ENCODE measurements around the gene ITGA6. TPM values are rescaled to one million over a fixed set of nuclear protein-coding genes. Genes with fewer than 3 reads are reported as not detected.

Gene ITGA6
- total RNA-seq (100 to 1,000 TPM in 1 of 2 donors, 10 to 100 TPM in 1; 95.2 to 113 TPM), polyA plus RNA-seq (ENCODE audit: insufficient read length in 2 of 2) (10 to 100 TPM; 58.2 to 82.5 TPM)
- long read RNA-seq, donor 1, full-length matches to known transcripts, result 7 of 23 reads
- long read RNA-seq, donor 1, partial matches to known transcripts, result 16 of 23 reads
- long read RNA-seq, donor 1, other reads (novel, unspliced or antisense), result 0 of 23 reads
- long read RNA-seq, donor 2, full-length matches to known transcripts, result 1 of 1 reads
- long read RNA-seq, donor 2, partial matches to known transcripts, result 0 of 1 reads
- long read RNA-seq, donor 2, other reads (novel, unspliced or antisense), result 0 of 1 reads
- long read RNA-seq, donor 3, full-length matches to known transcripts, result 5 of 5 reads
- long read RNA-seq, donor 3, partial matches to known transcripts, result 0 of 5 reads
- long read RNA-seq, donor 3, other reads (novel, unspliced or antisense), result 0 of 5 reads
- long read RNA-seq, donor 4, full-length matches to known transcripts, result 1 of 11 reads
- long read RNA-seq, donor 4, partial matches to known transcripts, result 10 of 11 reads
- long read RNA-seq, donor 4, other reads (novel, unspliced or antisense), result 0 of 11 reads

DNA sequence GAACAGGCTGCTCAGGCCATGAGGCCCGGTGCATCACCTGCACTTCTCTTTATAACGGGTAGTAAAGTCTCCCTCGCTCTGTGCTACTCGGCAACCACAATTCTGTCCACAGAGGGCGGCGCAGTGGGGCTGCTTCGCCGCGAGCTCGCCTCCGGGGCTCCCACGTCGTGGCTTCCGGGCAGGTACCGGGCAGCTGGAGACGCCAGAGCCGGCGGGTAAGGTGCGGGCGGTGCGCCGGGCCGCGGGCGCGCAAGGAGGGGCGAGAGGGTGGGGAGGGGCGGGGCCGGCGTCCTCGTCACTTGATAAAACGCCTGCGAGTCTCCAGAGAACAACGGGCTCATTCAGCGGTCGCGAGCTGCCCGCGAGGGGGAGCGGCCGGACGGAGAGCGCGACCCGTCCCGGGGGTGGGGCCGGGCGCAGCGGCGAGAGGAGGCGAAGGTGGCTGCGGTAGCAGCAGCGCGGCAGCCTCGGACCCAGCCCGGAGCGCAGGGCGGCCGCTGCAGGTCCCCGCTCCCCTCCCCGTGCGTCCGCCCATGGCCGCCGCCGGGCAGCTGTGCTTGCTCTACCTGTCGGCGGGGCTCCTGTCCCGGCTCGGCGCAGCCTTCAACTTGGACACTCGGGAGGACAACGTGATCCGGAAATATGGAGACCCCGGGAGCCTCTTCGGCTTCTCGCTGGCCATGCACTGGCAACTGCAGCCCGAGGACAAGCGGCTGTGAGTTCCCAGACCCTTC, at the start of gene ITGA6:
TSS of gene ITGA6 (plus strand) at position 331 of the 734 bp plus-strand sequence.
- under 1% methylated on average over 79 of the region's 79 CpGs for WGBS (ENCODE audit: insufficient coverage)
- Histone ChIP-seq H3K4me1 (ENCODE audit: control insufficient read depth, insufficient read depth, low read length) (peaks cover 15% of the 10 kb centered on the region), H3K27ac (ENCODE audit: low read depth, low read length) (peak within 1 kb of the TSS; percentile 78), H3K4me3 (ENCODE audit: low read depth, low read length) (peak within 1 kb of the TSS; percentile 72), H3K27me3 (ENCODE audit: control insufficient read depth, insufficient read depth, low read length) (peaks cover 16% of the 10 kb centered on the region), H3K9me3 (ENCODE audit: control insufficient read depth, insufficient read depth, low read length) (no peaks in the 10 kb centered on the region), H3K36me3 (ENCODE audit: control insufficient read depth, insufficient read depth, low read length) (no peaks in the 10 kb centered on the region)
- DNase-seq (ENCODE audit: low read depth in 4 of 6, low spot score in 6 of 6), result peak in 2 of 6 donors; percentile 84 to 87

DNA sequence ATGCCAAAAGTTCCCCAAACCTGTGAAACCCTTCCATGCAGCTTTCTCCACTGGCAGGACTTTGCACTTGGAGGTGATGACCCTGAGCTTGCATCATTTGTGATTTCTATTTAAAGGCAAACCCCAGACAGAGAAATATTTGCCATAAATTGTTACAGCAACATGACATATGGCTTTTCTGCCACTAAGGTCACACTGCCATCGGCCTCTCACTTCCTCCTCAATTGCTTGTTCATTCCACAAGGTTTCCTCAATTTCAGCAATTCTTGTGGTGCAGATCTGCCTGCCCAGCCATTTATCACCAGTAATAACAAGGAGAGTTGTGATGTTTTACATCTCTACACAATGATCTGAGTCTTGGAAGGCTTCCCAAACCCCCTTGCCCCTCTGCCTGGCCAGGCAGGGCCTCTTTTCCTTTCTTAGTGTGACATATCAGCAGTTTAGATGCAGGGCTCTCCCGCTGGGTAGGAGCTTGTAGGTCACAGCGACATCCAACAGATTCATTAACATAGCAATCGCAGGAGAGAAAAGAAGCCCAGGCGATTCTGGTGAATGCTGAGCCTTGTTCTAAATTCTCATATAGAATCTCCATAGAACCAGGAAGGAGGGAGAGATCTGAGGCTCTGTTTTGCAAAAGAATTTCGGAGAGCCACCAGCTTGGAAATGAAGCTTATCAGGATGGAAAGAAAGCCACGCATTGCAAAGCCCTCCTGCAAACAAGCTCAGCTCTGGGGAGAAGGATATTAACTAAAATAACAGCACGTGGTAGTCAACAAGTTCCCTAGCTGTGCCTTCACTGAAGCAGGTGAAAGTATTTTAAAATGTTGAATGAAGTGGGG, 46.7 kb upstream of the ITGA6 start:
- Histone ChIP-seq H3K27ac (ENCODE audit: low read depth, low read length) (peak overlapping the region; percentile 36), H3K36me3 (ENCODE audit: control insufficient read depth, insufficient read depth, low read length) (no peaks in the 10 kb centered on the region), H3K9me3 (ENCODE audit: control insufficient read depth, insufficient read depth, low read length) (no peaks in the 10 kb centered on the region), H3K4me1 (ENCODE audit: control insufficient read depth, insufficient read depth, low read length) (peaks cover 7% of the 10 kb centered on the region), H3K27me3 (ENCODE audit: control insufficient read depth, insufficient read depth, low read length) (no peaks in the 10 kb centered on the region), H3K4me3 (ENCODE audit: low read depth, low read length) (no peak overlapping the region)
- 4% methylated on average over 2 of the region's 8 CpGs for WGBS (ENCODE audit: insufficient coverage)
- peak in 2 of 6 donors; percentile 74 for DNase-seq (ENCODE audit: low read depth in 4 of 6, low spot score in 6 of 6)

DNA sequence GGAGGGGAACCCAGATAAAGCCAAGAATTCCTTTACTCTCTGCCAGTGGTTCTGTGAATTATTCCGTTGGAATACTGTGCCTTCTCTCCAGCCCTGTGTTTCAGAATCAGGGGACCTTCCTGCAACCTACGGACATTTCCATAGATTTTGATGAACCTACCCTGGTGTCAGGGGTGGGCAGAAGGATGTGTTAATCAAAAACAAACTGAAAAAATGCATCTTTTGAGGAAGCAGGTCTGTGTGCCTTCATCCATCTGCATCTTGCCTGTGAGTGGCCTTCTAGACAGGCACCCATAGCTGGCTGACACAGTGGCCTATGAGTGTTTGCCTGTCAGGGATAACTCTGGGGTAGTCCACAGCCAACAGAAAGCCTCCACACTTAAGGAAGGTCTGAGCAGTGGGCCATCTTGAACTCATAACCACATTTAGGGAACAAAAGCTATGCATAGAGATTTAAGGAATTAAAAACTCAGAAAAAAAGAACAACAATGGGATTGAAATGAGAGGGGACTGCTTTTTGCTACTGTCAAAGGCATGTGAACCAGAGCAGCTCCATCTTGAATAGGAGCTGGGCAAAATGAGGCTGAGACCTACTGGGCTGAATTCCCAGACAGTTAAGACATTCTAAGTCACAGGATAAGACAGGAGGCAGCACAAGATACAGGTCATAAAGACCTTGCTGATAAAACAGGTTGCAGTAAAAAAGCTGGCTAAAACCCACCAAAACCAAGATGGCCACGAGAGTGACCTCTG, 45.9 kb upstream of the ITGA6 start:
- H3K27ac ChIP-seq (ENCODE audit: low read depth, low read length), result peak overlapping the region; percentile 36
- no peak overlapping the region for H3K4me3 ChIP-seq (ENCODE audit: low read depth, low read length)
- no peak for DNase-seq (ENCODE audit: low read depth in 4 of 6, low spot score in 6 of 6)
- H3K4me1 ChIP-seq (ENCODE audit: control insufficient read depth, insufficient read depth, low read length), result peaks cover 7% of the 10 kb centered on the region
- no peaks in the 10 kb centered on the region for H3K36me3 ChIP-seq (ENCODE audit: control insufficient read depth, insufficient read depth, low read length)
- WGBS (ENCODE audit: insufficient coverage), result no CpG with 5 or more reads among the region's 3 CpGs
- H3K9me3 ChIP-seq (ENCODE audit: control insufficient read depth, insufficient read depth, low read length), result no peaks in the 10 kb centered on the region
- H3K27me3 ChIP-seq (ENCODE audit: control insufficient read depth, insufficient read depth, low read length), result no peaks in the 10 kb centered on the region

DNA sequence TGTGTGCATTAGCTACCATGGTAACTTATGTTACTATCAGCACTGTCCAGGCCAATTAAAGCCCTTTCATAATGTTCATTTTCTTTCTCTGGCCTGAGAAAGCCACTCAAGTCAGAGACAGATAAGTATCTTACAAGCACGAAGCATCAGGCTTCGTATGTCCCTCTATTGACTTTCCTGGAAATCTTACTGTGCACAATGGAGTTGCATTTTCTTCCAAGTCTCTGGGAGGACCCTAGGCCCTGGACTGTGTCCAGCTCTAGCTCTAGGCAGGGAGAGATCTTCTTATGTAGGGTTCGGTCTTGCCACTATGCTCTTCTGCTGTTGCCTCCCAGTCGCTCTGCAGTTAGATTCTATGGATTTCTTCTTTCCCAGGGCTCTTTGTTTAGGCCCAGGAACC, 40.0 kb upstream of the ITGA6 start:
- Histone ChIP-seq H3K36me3 (ENCODE audit: control insufficient read depth, insufficient read depth, low read length) (no peaks in the 10 kb centered on the region), H3K27me3 (ENCODE audit: control insufficient read depth, insufficient read depth, low read length) (no peaks in the 10 kb centered on the region), H3K27ac (ENCODE audit: low read depth, low read length) (no peak overlapping the region), H3K9me3 (ENCODE audit: control insufficient read depth, insufficient read depth, low read length) (no peaks in the 10 kb centered on the region), H3K4me1 (ENCODE audit: control insufficient read depth, insufficient read depth, low read length) (no peaks in the 10 kb centered on the region), H3K4me3 (ENCODE audit: low read depth, low read length) (no peak overlapping the region)
- WGBS (ENCODE audit: insufficient coverage), result 51% methylated on average over 4 of the region's 4 CpGs
- DNase-seq (ENCODE audit: low read depth in 4 of 6, low spot score in 6 of 6), result peak in 2 of 6 donors; percentile 33 to 43

DNA sequence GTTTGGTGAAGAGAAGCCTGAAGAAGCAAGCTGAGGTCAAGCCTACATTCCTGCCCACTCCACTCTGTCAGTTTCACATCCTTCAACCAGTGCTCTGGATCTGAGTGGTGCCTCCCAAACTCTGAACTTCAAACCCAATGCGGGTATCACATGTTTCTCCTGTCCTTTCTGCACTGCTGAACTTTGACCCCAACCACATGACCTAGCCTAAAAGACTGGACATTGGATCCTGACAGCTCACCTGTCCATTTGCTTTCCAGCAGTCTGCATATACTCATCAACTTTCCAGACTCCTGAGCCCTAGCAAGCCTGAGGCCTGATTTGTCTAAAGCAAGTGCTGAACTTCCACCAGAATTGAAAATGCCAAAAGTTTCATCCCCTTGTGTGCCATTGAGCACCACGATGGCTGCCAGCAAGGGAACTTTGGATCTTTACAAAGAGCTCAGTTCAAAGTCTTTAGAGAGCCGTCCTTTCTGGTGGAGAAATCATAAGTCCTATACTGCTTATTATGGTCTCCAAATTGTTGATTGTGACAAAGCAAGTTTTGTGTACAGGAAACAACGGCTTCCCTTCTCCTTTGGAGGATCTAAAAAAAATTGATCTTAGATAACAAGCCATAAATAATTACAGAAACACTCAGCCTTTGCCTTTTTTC, 37.6 kb upstream of the ITGA6 start:
- Histone ChIP-seq H3K4me3 (ENCODE audit: low read depth, low read length) (no peak overlapping the region), H3K27me3 (ENCODE audit: control insufficient read depth, insufficient read depth, low read length) (no peaks in the 10 kb centered on the region), H3K36me3 (ENCODE audit: control insufficient read depth, insufficient read depth, low read length) (no peaks in the 10 kb centered on the region), H3K4me1 (ENCODE audit: control insufficient read depth, insufficient read depth, low read length) (no peaks in the 10 kb centered on the region), H3K9me3 (ENCODE audit: control insufficient read depth, insufficient read depth, low read length) (no peaks in the 10 kb centered on the region), H3K27ac (ENCODE audit: low read depth, low read length) (peak overlapping the region; percentile 37)
- DNase-seq (ENCODE audit: low read depth in 4 of 6, low spot score in 6 of 6), result no peak
- WGBS (ENCODE audit: insufficient coverage), result 93% methylated on average over 1 of the region's 4 CpGs

DNA sequence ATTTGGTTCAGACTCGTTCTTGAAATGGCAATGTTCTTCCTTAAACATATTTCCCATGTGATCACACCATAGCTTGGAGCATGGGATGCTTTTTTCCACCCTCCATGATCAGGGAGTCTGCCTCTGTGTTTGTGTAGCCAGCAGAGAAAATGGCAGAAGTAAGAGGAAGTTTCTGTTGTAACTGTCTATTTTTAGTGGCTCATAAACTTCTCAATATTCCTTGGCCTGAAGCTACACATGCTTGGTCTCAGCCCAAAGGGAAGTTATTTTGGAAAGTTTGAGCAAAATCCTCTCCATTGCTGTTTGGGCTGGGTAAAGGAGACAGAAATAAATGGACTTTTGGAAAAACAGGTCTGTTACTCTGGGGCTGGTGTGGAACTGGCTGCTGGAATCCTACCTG, 33.4 kb upstream of the ITGA6 start:
- no peaks in the 10 kb centered on the region for H3K27me3 ChIP-seq (ENCODE audit: control insufficient read depth, insufficient read depth, low read length)
- no peaks in the 10 kb centered on the region for H3K36me3 ChIP-seq (ENCODE audit: control insufficient read depth, insufficient read depth, low read length)
- DNase-seq (ENCODE audit: low read depth in 4 of 6, low spot score in 6 of 6), result peak in 1 of 6 donors; percentile 51
- 100% methylated on average over 1 of the region's 1 CpG for WGBS (ENCODE audit: insufficient coverage)
- H3K4me1 ChIP-seq (ENCODE audit: control insufficient read depth, insufficient read depth, low read length), result peaks cover 9% of the 10 kb centered on the region
- no peak overlapping the region for H3K4me3 ChIP-seq (ENCODE audit: low read depth, low read length)
- H3K9me3 ChIP-seq (ENCODE audit: control insufficient read depth, insufficient read depth, low read length), result no peaks in the 10 kb centered on the region
- no peak overlapping the region for H3K27ac ChIP-seq (ENCODE audit: low read depth, low read length)

DNA sequence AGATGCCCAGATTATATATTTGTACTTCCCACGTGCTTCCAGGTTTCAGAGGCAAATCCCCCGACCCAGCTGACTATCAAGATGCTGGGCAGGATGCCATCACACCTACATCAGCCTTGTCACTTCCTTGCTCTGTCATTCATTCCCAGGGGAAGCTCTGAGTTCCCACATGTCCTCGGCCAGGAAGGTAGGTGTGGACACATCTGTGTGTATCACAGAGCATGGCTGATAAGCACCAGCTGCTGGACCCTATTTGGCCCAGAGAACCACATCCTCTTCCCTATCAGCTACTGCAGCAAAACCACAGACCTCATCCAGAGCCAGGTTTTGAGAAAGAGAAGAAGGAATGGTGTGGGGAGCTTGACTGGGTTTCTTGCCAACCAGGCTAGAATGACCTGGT, 31.9 kb upstream of the ITGA6 start:
- no peak overlapping the region for H3K27ac ChIP-seq (ENCODE audit: low read depth, low read length)
- DNase-seq (ENCODE audit: low read depth in 4 of 6, low spot score in 6 of 6), result no peak
- WGBS (ENCODE audit: insufficient coverage), result 82% methylated on average over 3 of the region's 3 CpGs

DNA sequence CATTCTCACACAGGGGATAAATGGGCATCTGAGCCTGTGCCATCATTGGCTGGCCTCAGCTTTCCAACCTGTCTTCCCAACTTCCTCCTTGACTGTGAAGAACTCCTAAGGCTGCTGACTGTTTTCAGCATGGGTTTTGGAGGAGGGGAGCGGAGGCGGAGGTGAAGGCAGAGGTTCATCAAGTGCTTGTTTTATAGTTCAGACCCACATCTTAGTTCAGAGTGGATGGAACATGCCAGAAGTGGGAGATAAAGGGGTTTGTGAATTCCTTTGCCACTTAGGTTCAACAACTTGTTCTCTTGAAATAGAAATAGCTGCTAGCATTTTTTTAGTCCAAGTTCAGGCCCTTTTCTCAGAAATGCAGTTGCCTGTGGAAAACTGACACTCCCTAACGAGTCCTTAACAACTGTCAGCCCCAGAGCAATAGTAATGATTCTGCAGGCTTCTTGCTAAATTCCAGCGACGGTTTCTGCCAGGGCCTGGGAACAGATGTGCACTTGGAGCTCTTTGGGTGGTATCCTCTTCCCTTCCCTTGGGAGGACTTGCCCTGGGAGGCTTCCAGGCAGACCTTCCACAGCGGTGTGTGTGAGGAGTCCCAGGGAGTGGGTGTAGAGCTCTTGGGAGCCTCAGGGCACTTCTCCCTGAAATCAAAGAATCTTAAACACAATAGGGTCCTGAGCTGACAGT, 30.1 kb upstream of the ITGA6 start:
- no peak overlapping the region for H3K4me3 ChIP-seq (ENCODE audit: low read depth, low read length)
- H3K36me3 ChIP-seq (ENCODE audit: control insufficient read depth, insufficient read depth, low read length), result no peaks in the 10 kb centered on the region
- no peaks in the 10 kb centered on the region for H3K27me3 ChIP-seq (ENCODE audit: control insufficient read depth, insufficient read depth, low read length)
- H3K27ac ChIP-seq (ENCODE audit: low read depth, low read length), result peak overlapping the region; percentile 65
- no peak for DNase-seq (ENCODE audit: low read depth in 4 of 6, low spot score in 6 of 6)
- WGBS (ENCODE audit: insufficient coverage), result 58% methylated on average over 5 of the region's 6 CpGs
- peaks cover 9% of the 10 kb centered on the region for H3K4me1 ChIP-seq (ENCODE audit: control insufficient read depth, insufficient read depth, low read length)
- no peaks in the 10 kb centered on the region for H3K9me3 ChIP-seq (ENCODE audit: control insufficient read depth, insufficient read depth, low read length)

More for the DNA sequence above, 31.9 kb upstream of the ITGA6 start:
- Histone ChIP-seq H3K9me3 (ENCODE audit: control insufficient read depth, insufficient read depth, low read length) (no peaks in the 10 kb centered on the region), H3K27me3 (ENCODE audit: control insufficient read depth, insufficient read depth, low read length) (no peaks in the 10 kb centered on the region), H3K4me1 (ENCODE audit: control insufficient read depth, insufficient read depth, low read length) (peaks cover 9% of the 10 kb centered on the region), H3K4me3 (ENCODE audit: low read depth, low read length) (no peak overlapping the region), H3K36me3 (ENCODE audit: control insufficient read depth, insufficient read depth, low read length) (no peaks in the 10 kb centered on the region)
